OCI-LY7 (cell line): Measurements from ENCODE around the gene NSMCE1.

ENCODE experiments used
- EZH2phosphoT487 ChIP-seq: fragments of 200-600 bp; sonication (generic); IDR thresholded peaks from 2 replicates; pipeline ENCODE4 v1.6.1; 2018; ENCODE audit warnings: low read depth, borderline replicate concordance, mild to moderate bottlenecking, mixed run types, antibody characterized with exemption, low read length, moderate library complexity, mixed read lengths
- TF ChIP-seq, protein P1 (sequence below): fragments of 200-600 bp; sonication (generic); conservative IDR thresholded peaks from 2 replicates; pipeline ENCODE4 v1.5.1; 2014; ENCODE audit warnings: mild to moderate bottlenecking, antibody characterized with exemption, low read length, moderate library complexity, mixed read lengths

DNA sequence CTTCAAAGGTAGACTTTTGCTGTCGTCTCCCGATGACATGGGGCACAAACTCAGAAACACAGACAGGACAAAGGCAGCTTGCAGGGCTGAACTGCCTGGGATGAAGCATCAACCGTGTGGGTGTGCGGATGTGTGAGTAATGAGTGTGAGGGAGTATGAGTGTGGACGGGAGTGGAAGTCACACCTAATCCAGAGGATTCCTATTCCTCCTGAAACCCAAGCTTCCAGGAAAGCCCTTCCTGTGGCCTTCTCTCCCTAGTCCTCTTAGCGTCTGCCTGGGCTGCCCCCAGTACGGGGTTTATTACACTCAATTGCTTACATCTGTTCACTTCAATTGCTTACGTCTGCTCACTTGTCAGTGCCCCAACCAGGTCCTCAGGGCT is 42.9 kb upstream of the NSMCE1 start:
- TF ChIP-seq, protein P1, sequence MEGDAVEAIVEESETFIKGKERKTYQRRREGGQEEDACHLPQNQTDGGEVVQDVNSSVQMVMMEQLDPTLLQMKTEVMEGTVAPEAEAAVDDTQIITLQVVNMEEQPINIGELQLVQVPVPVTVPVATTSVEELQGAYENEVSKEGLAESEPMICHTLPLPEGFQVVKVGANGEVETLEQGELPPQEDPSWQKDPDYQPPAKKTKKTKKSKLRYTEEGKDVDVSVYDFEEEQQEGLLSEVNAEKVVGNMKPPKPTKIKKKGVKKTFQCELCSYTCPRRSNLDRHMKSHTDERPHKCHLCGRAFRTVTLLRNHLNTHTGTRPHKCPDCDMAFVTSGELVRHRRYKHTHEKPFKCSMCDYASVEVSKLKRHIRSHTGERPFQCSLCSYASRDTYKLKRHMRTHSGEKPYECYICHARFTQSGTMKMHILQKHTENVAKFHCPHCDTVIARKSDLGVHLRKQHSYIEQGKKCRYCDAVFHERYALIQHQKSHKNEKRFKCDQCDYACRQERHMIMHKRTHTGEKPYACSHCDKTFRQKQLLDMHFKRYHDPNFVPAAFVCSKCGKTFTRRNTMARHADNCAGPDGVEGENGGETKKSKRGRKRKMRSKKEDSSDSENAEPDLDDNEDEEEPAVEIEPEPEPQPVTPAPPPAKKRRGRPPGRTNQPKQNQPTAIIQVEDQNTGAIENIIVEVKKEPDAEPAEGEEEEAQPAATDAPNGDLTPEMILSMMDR, result no peak
- no peak for TF ChIP-seq EZH2phosphoT487
